Measurements from ENCODE around the gene SLC24A2. TPM values are rescaled to one million over a fixed set of nuclear protein-coding genes. Genes with fewer than 3 reads are reported as not detected.

The SLC24A2 gene
- total and polyA plus RNA-seq, 2 donors (not counting 1 experiment from before 2014, with no cell fraction given): not detected

GRCh38 chr9:19799784-19800183 is 10.9 kb upstream of the SLC24A2 start:
- no peak for DNase-seq
- CTCF ChIA-PET: no interaction called here
- Histone ChIP-seq H3K4me2 (replicated peaks; ENCODE audit: low read depth, low read length, poor library complexity, severe bottlenecking) (no peak overlapping the region), H3K9me3 (ENCODE audit: control extremely low read depth in 1 of 3, control insufficient read depth in 2 of 3, insufficient read depth in 1 of 3, low read length in 2 of 3) (peaks cover 0 to 5% (median 0%) of the 10 kb centered on the region in 3 donors), H2AFZ (ENCODE audit: insufficient read depth, low read depth, low read length, poor library complexity, severe bottlenecking) (no peak overlapping the region), H3K36me3 (replicated peaks in 1 of 2; ENCODE audit: control extremely low read depth in 1 of 2, control insufficient read depth in 1 of 2, extremely low read depth in 1 of 2, insufficient read depth in 2 of 2, low read length in 1 of 2) (no peaks in the 10 kb centered on the region), H4K20me1 (ENCODE audit: control insufficient read depth, insufficient read depth, low read length, poor library complexity, severe bottlenecking) (no peaks in the 10 kb centered on the region), H3K79me2 (ENCODE audit: control insufficient read depth, insufficient read depth, low read length) (no peaks in the 10 kb centered on the region), H3K27me3 (replicated peaks in 1 of 4; ENCODE audit: control extremely low read depth in 1 of 4, control insufficient read depth in 3 of 4, insufficient read depth in 4 of 4, low read length in 3 of 4) (no peaks in the 10 kb centered on the region), H3K4me3 (ENCODE audit: control extremely low read depth in 1 of 5, extremely low read depth in 1 of 5, insufficient read depth in 1 of 5, low read depth in 2 of 5, low read length in 4 of 5) (no peak overlapping the region), H3K27ac (ENCODE audit: low read length in 2 of 2) (no peak overlapping the region), H3K4me1 (ENCODE audit: control insufficient read depth in 2 of 2, insufficient read depth in 2 of 2, low read length in 2 of 2) (no peaks in the 10 kb centered on the region), H3K9ac (ENCODE audit: low read length) (no peak overlapping the region)
- no peaks in the 10 kb centered on the region for H3K9me3 Mint-ChIP-seq (ENCODE audit: insufficient read depth)
- no peak for TF ChIP-seq CTCF (IDR thresholded peaks at IDR 0.05)
- H3K4me3 Mint-ChIP-seq: no peak overlapping the region
- POLR2A ChIA-PET: no interaction called here
- no peak overlapping the region for H3K27ac Mint-ChIP-seq
- WGBS (ENCODE audit: insufficient coverage): 86% methylated on average over 2 of the region's 3 CpGs
- intact Hi-C loops (cut with micrococcal nuclease): no loop called here
- H3K4me1 Mint-ChIP-seq: no peaks in the 10 kb centered on the region
- no peaks in the 10 kb centered on the region for H3K27me3 Mint-ChIP-seq
- ATAC-seq (ENCODE audit: low read depth): no peak

- Histone ChIP-seq H3K27me3 (replicated peaks in 1 of 4; ENCODE audit: control extremely low read depth in 1 of 4, control insufficient read depth in 3 of 4, insufficient read depth in 4 of 4, low read length in 3 of 4) (peaks cover 0 to 15% (median 7%) of the 10 kb centered on the region in 4 experiments), H3K4me1 (ENCODE audit: control insufficient read depth in 2 of 2, insufficient read depth in 2 of 2, low read length in 2 of 2) (no peaks in the 10 kb centered on the region), H3K4me3 (ENCODE audit: control extremely low read depth in 1 of 5, extremely low read depth in 1 of 5, insufficient read depth in 1 of 5, low read depth in 2 of 5, low read length in 4 of 5) (no peak overlapping the region), H3K9ac (ENCODE audit: low read length) (no peak overlapping the region), H3K4me2 (replicated peaks; ENCODE audit: low read depth, low read length, poor library complexity, severe bottlenecking) (no peak overlapping the region), H4K20me1 (ENCODE audit: control insufficient read depth, insufficient read depth, low read length, poor library complexity, severe bottlenecking) (no peaks in the 10 kb centered on the region), H3K79me2 (ENCODE audit: control insufficient read depth, insufficient read depth, low read length) (no peaks in the 10 kb centered on the region), H3K27ac (ENCODE audit: low read length in 2 of 2) (no peak overlapping the region), H3K9me3 (ENCODE audit: control extremely low read depth in 1 of 3, control insufficient read depth in 2 of 3, insufficient read depth in 1 of 3, low read length in 2 of 3) (peaks cover 0 to 8% (median 0%) of the 10 kb centered on the region in 3 donors), H2AFZ (ENCODE audit: insufficient read depth, low read depth, low read length, poor library complexity, severe bottlenecking) (no peak overlapping the region), H3K36me3 (replicated peaks in 1 of 2; ENCODE audit: control extremely low read depth in 1 of 2, control insufficient read depth in 1 of 2, extremely low read depth in 1 of 2, insufficient read depth in 2 of 2, low read length in 1 of 2) (no peaks in the 10 kb centered on the region)
- ATAC-seq (ENCODE audit: low read depth) (no peak), DNase-seq (no peak)
- intact Hi-C loops (cut with micrococcal nuclease): no loop called here
- ChIA-PET CTCF (no interaction called here), POLR2A (no interaction called here)
- TF ChIP-seq CTCF (IDR thresholded peaks at IDR 0.05) (no peak), EZH2 (IDR thresholded peaks at IDR 0.05; ENCODE audit: borderline replicate concordance, insufficient read depth, low read depth, low read length, poor library complexity, severe bottlenecking) (no peak)
- Mint-ChIP-seq H3K27me3 (peaks cover 20% of the 10 kb centered on the region), H3K4me3 (no peak overlapping the region), H3K4me1 (no peaks in the 10 kb centered on the region), H3K9me3 (ENCODE audit: insufficient read depth) (no peaks in the 10 kb centered on the region), H3K27ac (no peak overlapping the region)
- WGBS (ENCODE audit: insufficient coverage): 9% methylated on average over 23 of the region's 24 CpGs
Observed at GRCh38 chr9:19788152-19788551, 685 bp downstream of the SLC24A2 start.

All from B cell (primary cell).